Right lobe of liver (tissue), 6 donors: ENCODE results near the gene GBP6. TPM values are rescaled to one million over a fixed set of nuclear protein-coding genes. Genes with fewer than 3 reads are reported as not detected.

Source experiments
- ATAC-seq, 4 donors: fragments of 200-7000 bp; cut with Tn5 transposase; one replicate each; pipeline ENCODE4 v1.9.1; 2020; ENCODE audit warnings: mild to moderate bottlenecking in 4 of 4, moderate library complexity in 4 of 4
- DNase-seq, 3 donors: peaks; one replicate each; pipeline ENCODE4 v3.0.0-alpha.2; 2020
- H3K27ac ChIP-seq, 3 donors: fragments of 200-600 bp; one replicate each; pipeline ENCODE4 v1.8.0; 2022
- H3K27me3 ChIP-seq, 2 donors: fragments of 200-600 bp; one replicate each; pipeline ENCODE4 v1.8.0; 2022
- H3K36me3 ChIP-seq, 4 donors: fragments of 200-600 bp; sonication (generic) in 1 of 4; one replicate each; pipeline versions ENCODE4 v1.5.1 to v1.8.0; 2017 to 2022; ENCODE audit warnings: control low read depth in 1 of 4
- H3K4me1 ChIP-seq, 4 donors: fragments of 200-600 bp; sonication (generic) in 1 of 4; one replicate each; pipeline versions ENCODE4 v1.5.1 to v1.8.0; 2017 to 2022; ENCODE audit warnings: control low read depth in 1 of 4
- H3K4me3 ChIP-seq, 3 donors: fragments of 200-600 bp; one replicate each; pipeline ENCODE4 v1.8.0; 2022
- H3K9me3 ChIP-seq, 4 donors: fragments of 200-600 bp; sonication (generic) in 1 of 4; one replicate each; pipeline versions ENCODE4 v1.5.1 to v1.8.0; 2017 to 2022; ENCODE audit warnings: control low read depth in 1 of 4
- POLR2A ChIP-seq: fragments of 450-650 bp; IDR thresholded peaks from one replicate; pipeline ENCODE4 v1.6.1; 2017; ENCODE audit warnings: antibody characterized with exemption, mild to moderate bottlenecking
- WGBS: methylation state at CpG from one replicate; pipeline ENCODE4 v1.1.6; 2018; ENCODE audit warnings: low coverage, low lambda C conversion rate; ENCODE audit not compliant: insufficient coverage; ENCODE audit errors: missing lambda C conversion rate; 5-methylcytosine and 5-hydroxymethylcytosine counted together
- intact Hi-C, 2 donors: fragments of 100-400 bp; cut with DNase I; formaldehyde crosslinking; loops; one replicate each; pipeline versions ENCODE4 v1.11.2 to v1.14.1; 2022
- long read RNA-seq: library from polyadenylated mRNA; unstranded; transcript quantifications from one replicate; pipeline ENCODE4 v2.0.0, GENCODE V29; 2019
- total RNA-seq, 6 experiments: library from RNA; depleted of rRNA in 2 of 6; stranded (reverse); fragments of >200 nt in 2 of 6; fragmentation: NEBNext Ultra II Directional in 3 of 6; extraction: Animal tissue kit (Norgen Biotek cat#: 25700) in 3 of 6; gene quantifications; one replicate each; pipeline versions ENCODE4 v1.1.0 to v1.2.4, GENCODE V29; 2016 to 2023
- TF ChIP-seq, protein P1 (sequence below), 4 donors: fragments of 200-600 bp in 3 of 4; fragments of 450-650 bp in 1 of 4; IDR thresholded peaks; one replicate each; pipeline versions ENCODE4 v1.5.1 to v1.8.0; 2016 to 2022; ENCODE audit warnings: antibody characterized with exemption in 4 of 4, mild to moderate bottlenecking in 2 of 4
- donor health status: DM: no; HTN: yes; CAD: no.
- donor health status: DM: no; HTN: no; CAD: no.
- donor health status: DM: no; HTN: no; CAD: no.
- donor health status: DM: no; HTN: yes; CAD: no.
- donor health status: DM: no; HTN: yes; CAD: no.

The GBP6 gene, protein sequence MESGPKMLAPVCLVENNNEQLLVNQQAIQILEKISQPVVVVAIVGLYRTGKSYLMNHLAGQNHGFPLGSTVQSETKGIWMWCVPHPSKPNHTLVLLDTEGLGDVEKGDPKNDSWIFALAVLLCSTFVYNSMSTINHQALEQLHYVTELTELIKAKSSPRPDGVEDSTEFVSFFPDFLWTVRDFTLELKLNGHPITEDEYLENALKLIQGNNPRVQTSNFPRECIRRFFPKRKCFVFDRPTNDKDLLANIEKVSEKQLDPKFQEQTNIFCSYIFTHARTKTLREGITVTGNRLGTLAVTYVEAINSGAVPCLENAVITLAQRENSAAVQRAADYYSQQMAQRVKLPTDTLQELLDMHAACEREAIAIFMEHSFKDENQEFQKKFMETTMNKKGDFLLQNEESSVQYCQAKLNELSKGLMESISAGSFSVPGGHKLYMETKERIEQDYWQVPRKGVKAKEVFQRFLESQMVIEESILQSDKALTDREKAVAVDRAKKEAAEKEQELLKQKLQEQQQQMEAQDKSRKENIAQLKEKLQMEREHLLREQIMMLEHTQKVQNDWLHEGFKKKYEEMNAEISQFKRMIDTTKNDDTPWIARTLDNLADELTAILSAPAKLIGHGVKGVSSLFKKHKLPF
- under 1 TPM in 3 of 6 experiments, not detected in 3; 0.06 to 0.15 (median 0.07) TPM for total RNA-seq
- long read RNA-seq, result 0 reads

GRCh38 chr1:89363638-89364536, at the start of gene GBP6:
Gene GBP6 (plus strand): TSS chr1:89364059. CDS start chr1:89368552, 4,493 bp downstream.
- intact Hi-C loops, result no loop called here
- Histone ChIP-seq H3K27ac (no peak within 1 kb of the TSS), H3K27me3 (no peaks in the 10 kb centered on the region), H3K36me3 (no peaks in the 10 kb centered on the region), H3K9me3 (no peaks in the 10 kb centered on the region), H3K4me3 (no peak within 1 kb of the TSS), H3K4me1 (peaks cover 0 to under 1% (median 0%) of the 10 kb centered on the region in 4 donors)
- ATAC-seq (peak in 1 of 4 donors; percentile 12), DNase-seq (no peak)
- TF ChIP-seq, protein P1, sequence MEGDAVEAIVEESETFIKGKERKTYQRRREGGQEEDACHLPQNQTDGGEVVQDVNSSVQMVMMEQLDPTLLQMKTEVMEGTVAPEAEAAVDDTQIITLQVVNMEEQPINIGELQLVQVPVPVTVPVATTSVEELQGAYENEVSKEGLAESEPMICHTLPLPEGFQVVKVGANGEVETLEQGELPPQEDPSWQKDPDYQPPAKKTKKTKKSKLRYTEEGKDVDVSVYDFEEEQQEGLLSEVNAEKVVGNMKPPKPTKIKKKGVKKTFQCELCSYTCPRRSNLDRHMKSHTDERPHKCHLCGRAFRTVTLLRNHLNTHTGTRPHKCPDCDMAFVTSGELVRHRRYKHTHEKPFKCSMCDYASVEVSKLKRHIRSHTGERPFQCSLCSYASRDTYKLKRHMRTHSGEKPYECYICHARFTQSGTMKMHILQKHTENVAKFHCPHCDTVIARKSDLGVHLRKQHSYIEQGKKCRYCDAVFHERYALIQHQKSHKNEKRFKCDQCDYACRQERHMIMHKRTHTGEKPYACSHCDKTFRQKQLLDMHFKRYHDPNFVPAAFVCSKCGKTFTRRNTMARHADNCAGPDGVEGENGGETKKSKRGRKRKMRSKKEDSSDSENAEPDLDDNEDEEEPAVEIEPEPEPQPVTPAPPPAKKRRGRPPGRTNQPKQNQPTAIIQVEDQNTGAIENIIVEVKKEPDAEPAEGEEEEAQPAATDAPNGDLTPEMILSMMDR (IDR thresholded peaks at IDR 0.05), result no peak
- no peak for TF ChIP-seq POLR2A
- 80% methylated on average over 3 of the region's 10 CpGs for WGBS

- H3K27me3 ChIP-seq, result no peaks in the 10 kb centered on the region
- no peak overlapping the region for H3K27ac ChIP-seq
- H3K4me3 ChIP-seq, result no peak overlapping the region
- TF ChIP-seq POLR2A, result no peak
- TF ChIP-seq, protein P1 (IDR thresholded peaks at IDR 0.05), result no peak
- ATAC-seq (no peak), DNase-seq (no peak)
- no peaks in the 10 kb centered on the region for H3K4me1 ChIP-seq
- no peaks in the 10 kb centered on the region for H3K36me3 ChIP-seq
- 6% methylated on average over 1 of the region's 1 CpG for WGBS
- intact Hi-C loops, result no loop called here
- H3K9me3 ChIP-seq, result no peaks in the 10 kb centered on the region
Observed at GRCh38 chr1:89322402-89322801, 41.5 kb upstream of the GBP6 start.

DNA sequence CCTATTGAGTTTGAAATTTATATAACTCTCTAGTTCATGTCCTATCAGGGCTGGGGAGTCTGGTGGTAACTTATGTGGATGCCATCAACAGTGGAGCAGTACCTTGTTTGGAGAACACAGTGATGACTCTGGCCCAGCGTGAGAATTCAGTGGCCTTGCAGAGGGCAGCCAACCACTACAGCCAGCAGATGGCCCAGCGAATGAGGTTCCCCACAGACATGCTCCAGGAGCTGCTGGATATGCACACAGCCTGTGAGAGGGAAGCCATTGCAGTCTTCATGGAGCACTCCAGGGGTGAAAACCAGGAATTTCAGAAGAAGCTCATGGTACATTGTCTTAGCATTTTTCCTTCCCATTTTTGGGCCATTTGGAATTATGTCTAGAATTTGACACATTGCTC, 32.0 kb upstream of the GBP6 start:
- WGBS, result 43% methylated on average over 1 of the region's 2 CpGs
- ATAC-seq, result no peak
- no peak overlapping the region for H3K27ac ChIP-seq

GRCh38 chr1:89332461-89332860, 31.4 kb upstream of the GBP6 start:
- TF ChIP-seq POLR2A, result no peak
- TF ChIP-seq, protein P1 (IDR thresholded peaks at IDR 0.05), result no peak
- 41% methylated on average over 3 of the region's 3 CpGs for WGBS
- H3K27ac ChIP-seq, result no peak overlapping the region
- H3K4me1 ChIP-seq, result peaks cover 0 to under 1% (median 0%) of the 10 kb centered on the region in 4 donors
- no peak overlapping the region for H3K4me3 ChIP-seq
- no peaks in the 10 kb centered on the region for H3K36me3 ChIP-seq
- peak in 3 of 4 donors; percentile 34 to 58 (median 45) for ATAC-seq
- H3K27me3 ChIP-seq, result no peaks in the 10 kb centered on the region
- intact Hi-C loops, result no loop called here
- no peak for DNase-seq
- no peaks in the 10 kb centered on the region for H3K9me3 ChIP-seq

More for the DNA sequence above, 32.0 kb upstream of the GBP6 start:
- intact Hi-C loops, result no loop called here
- DNase-seq, result no peak
- H3K4me3 ChIP-seq, result no peak overlapping the region
- no peaks in the 10 kb centered on the region for H3K4me1 ChIP-seq
- H3K36me3 ChIP-seq, result no peaks in the 10 kb centered on the region
- H3K9me3 ChIP-seq, result no peaks in the 10 kb centered on the region
- TF ChIP-seq, protein P1 (IDR thresholded peaks at IDR 0.05), result no peak
- no peak for TF ChIP-seq POLR2A
- no peaks in the 10 kb centered on the region for H3K27me3 ChIP-seq
